Breast epithelium (tissue), 3 donors: ENCODE results near the gene DNAJC6.

ENCODE experiments used
- CTCF ChIP-seq, 3 donors: fragments of 450-650 bp; IDR thresholded peaks; one replicate each; pipeline ENCODE4 v1.5.1; 2016 to 2017; ENCODE audit warnings: antibody characterized with exemption in 3 of 3, mild to moderate bottlenecking in 3 of 3, moderate library complexity in 3 of 3
- POLR2A ChIP-seq: fragments of 450-650 bp; IDR thresholded peaks from one replicate; pipeline ENCODE4 v1.6.1; 2016; ENCODE audit warnings: antibody characterized with exemption, mild to moderate bottlenecking, moderate library complexity

GRCh38 chr1:65321879-65322278 lies 12.5 kb downstream of the DNAJC6 start:
- TF ChIP-seq POLR2A (no peak), CTCF (IDR thresholded peaks at IDR 0.05) (no peak)
